Measurements from ENCODE around the gene PPP1R3F.
"Not testable (repeated sequence)": the region's sequence is repeated elsewhere in the genome, so short reads cannot be mapped to it uniquely, and the experiment has no call there.

PPP1R3F gene

DNA sequence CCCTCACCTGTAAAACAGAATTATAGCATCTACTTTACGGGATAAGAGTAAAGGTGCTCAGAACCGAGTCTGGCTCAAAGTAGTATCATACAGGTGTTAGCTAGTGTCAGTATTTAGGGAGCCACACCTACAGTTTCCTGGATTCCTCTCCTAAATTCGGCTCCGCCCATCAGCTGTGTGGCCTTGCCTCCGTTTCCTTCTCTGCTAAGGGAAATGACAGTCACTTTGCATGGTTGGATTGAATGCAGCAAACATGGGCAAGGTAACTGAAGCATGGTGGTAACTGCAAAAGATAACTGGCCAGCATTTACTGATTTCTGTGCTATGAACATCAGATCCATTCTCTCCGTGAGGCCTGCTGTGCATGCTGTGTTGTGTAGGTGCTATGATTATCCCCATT lies 2.8 kb downstream of the PPP1R3F start:
- DNase-seq (ENCODE audit: low read depth in 2 of 2): no peak

- DNase-seq (ENCODE audit: low read depth in 2 of 2): peak in 1 of 2 donors; percentile 21
Observed at GRCh38 chrX:49273181-49273727, 3.7 kb downstream of the PPP1R3F start.

- DNase-seq (ENCODE audit: low read depth in 2 of 2): no peak
Observed at GRCh38 chrX:49276207-49276606, 6.6 kb downstream of the PPP1R3F start.

DNA sequence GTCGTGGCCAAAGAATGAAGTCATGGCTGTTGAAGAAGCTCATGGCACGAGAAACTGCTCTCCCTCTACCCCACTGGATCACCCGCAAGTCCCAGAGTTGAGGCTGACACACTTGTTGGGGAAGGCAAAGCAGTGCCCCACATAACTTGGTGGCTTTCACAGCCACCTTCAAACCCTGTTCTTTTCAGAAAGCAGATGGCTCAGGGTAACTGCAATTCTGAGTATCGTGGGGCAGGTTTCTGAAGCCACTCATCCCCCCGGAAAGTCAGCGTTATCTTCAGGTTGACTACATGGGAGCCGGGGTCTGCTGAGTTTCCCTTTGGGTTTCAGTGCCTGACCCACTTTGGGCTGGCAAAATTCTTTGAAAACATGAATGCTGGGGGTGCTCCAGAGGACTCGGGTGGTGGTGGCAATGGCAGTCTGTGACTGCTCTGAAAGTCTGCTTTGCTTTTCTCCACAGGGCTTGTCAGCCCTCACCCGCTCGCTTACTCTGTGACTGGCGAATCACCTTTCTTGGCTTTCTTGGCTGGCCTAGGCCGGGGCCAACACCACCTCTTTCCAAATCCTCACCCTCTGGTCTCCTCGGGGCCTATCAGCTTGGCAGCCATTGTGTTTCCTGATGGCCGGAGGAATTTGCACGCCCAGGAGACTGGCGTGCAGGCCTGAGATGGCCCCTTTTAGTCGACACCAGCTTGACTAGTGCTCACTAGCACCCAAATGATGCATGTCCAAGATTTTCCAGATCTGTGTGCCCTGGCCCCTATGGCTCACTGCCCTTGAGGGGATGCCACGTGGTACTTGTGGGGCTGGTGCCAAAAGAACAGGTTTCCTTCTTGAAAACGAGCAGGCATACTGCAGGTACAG lies 7.3 kb downstream of the PPP1R3F start:
- DNase-seq (ENCODE audit: low read depth in 2 of 2): no peak

GRCh38 chrX:49277535-49277830 lies 7.9 kb downstream of the PPP1R3F start:
- DNase-seq (ENCODE audit: low read depth in 2 of 2): no peak

- DNase-seq (ENCODE audit: low read depth in 2 of 2): no peak
Observed at GRCh38 chrX:49278081-49278480, 8.5 kb downstream of the PPP1R3F start.

- no peak for DNase-seq (ENCODE audit: low read depth in 2 of 2)
Observed at GRCh38 chrX:49282647-49283011, 13.0 kb downstream of the PPP1R3F start.

- no peak for DNase-seq (ENCODE audit: low read depth in 2 of 2)
Observed at GRCh38 chrX:49284212-49284611, 14.6 kb downstream of the PPP1R3F start.

- no peak for DNase-seq (ENCODE audit: low read depth in 2 of 2)
Observed at GRCh38 chrX:49286136-49286535, 16.5 kb downstream of the PPP1R3F start.

GRCh38 chrX:49286581-49286980 lies 17.0 kb downstream of the PPP1R3F start:
- no peak for DNase-seq (ENCODE audit: low read depth in 2 of 2)

- DNase-seq (ENCODE audit: low read depth in 2 of 2): no peak
Observed at GRCh38 chrX:49287665-49288064, 18.1 kb downstream of the PPP1R3F start.

DNA sequence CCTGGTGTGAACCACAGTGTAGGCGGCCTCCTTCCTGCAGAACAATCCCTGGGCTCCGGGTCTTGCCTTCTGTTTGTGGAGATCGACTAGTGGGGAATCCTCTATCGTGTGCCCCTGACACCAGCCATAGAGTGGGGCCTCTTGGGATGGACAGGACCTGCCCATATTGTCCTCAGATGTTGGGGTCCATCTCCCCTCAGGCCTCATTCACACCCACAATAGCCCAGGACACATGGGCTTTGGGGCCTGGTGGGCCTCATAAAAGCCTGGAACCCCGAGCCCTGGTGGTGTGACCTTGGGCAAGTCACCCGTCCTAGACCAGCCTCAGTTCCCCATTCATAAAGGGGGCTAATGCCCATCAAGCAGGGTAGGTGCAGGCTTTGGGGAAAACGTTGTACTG lies 20.6 kb downstream of the PPP1R3F start:
- DNase-seq (ENCODE audit: low read depth in 2 of 2): no peak

- DNase-seq (ENCODE audit: low read depth in 2 of 2): peak; percentile 63 to 65
Observed at GRCh38 chrX:49291615-49292337, 22.2 kb downstream of the PPP1R3F start.

GRCh38 chrX:49292400-49293362 lies 23.1 kb downstream of the PPP1R3F start:
- no peak for DNase-seq (ENCODE audit: low read depth in 2 of 2)

- DNase-seq (ENCODE audit: low read depth in 2 of 2): not testable (repeated sequence)
Observed at GRCh38 chrX:49299293-49299692, 29.7 kb downstream of the PPP1R3F start.

- no peak for DNase-seq (ENCODE audit: low read depth in 2 of 2)
Observed at GRCh38 chrX:49300703-49301102, 31.1 kb downstream of the PPP1R3F start.

DNA sequence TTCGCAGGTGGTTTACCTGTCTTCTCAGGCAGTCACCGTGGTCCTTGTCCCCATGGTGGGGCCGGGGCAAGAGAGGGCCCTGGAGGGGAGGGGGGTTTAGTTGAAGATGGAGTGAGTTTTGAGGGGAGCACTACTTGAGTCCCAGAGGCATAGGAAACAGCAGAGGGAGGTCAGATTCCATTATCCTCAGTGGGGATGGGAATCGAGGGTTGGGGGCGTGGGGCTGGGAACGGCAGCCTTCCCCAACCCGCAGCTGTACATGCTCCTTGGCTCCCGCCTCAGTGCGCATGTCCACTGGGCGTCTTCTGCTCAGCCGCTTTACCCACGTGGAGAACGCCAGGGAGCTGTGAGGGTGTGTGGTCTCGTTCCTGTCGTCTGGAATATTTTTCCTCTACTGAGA lies 33.8 kb downstream of the PPP1R3F start, which contains the start of gene GAGE10:
TSS of gene GAGE10 (plus strand) at position 301 of the 400 bp plus-strand sequence. CDS start 1,214 bp downstream, outside the sequence.
- DNase-seq (ENCODE audit: low read depth in 2 of 2): no peak

- DNase-seq (ENCODE audit: low read depth in 2 of 2): not testable (repeated sequence)
Observed at GRCh38 chrX:49307775-49308174, 38.2 kb downstream of the PPP1R3F start.

- DNase-seq (ENCODE audit: low read depth in 2 of 2): no peak
Observed at GRCh38 chrX:49308604-49309269, 39.1 kb downstream of the PPP1R3F start.

DNA sequence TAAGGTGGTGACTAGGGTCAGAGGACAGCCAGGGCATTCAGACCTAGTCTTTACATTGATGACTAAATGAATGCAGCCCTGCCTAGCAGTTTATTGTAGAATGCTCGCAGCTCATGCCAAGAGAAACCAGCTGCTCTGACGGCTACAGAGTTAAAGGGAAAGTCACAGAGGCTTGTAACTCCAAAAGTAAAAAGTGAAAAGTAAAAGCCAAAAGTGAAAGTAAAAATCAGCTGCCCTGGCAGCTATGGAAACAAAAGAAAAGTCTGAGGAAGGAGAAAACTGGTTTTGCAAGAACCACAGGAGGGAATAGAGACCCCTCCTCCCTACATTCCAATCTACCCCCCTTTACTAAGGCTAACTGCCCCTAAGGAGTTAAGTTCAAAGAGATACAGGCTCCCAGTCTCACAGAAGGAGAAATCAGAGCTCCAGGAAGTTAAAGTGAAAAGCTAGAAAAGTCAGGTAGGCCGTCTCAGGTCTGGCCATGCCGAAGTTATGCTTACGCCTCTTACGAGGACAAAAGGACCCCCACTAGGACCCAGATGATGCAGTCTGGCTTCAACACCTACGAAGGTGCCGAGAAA lies 39.9 kb downstream of the PPP1R3F start:
- DNase-seq (ENCODE audit: low read depth in 2 of 2): no peak

- DNase-seq (ENCODE audit: low read depth in 2 of 2): no peak
Observed at GRCh38 chrX:49310371-49310770, 40.8 kb downstream of the PPP1R3F start.
